NCI-H146 (cell line): ENCODE data around the gene RNF151.

Experiments
- DNase-seq: peaks from one replicate; lab custom pipeline; 2025; lab: John Stamatoyannopoulos, UW

The RNF151 gene

GRCh38 chr16:1991588-1991947 lies 24.9 kb downstream of the RNF151 start:
- no peak for DNase-seq

GRCh38 chr16:1991948-1992703 lies 25.5 kb downstream of the RNF151 start:
- DNase-seq: no peak

GRCh38 chr16:1992704-1993317 lies 26.2 kb downstream of the RNF151 start:
- no peak for DNase-seq

GRCh38 chr16:1993731-1994131 lies 27.1 kb downstream of the RNF151 start:
- DNase-seq: no peak

- no peak for DNase-seq
These were observed 31.1 kb downstream of the RNF151 start for GRCh38 chr16:1997494-1998359.

- no peak for DNase-seq
These were observed 31.7 kb downstream of the RNF151 start for GRCh38 chr16:1998360-1998835.

- no peak for DNase-seq
These were observed 32.5 kb downstream of the RNF151 start for GRCh38 chr16:1998852-1999801.

GRCh38 chr16:1999866-2000514 lies 33.3 kb downstream of the RNF151 start:
- no peak for DNase-seq

GRCh38 chr16:2001035-2001434 lies 34.4 kb downstream of the RNF151 start:
- DNase-seq: no peak

- no peak for DNase-seq
These were observed 35.0 kb downstream of the RNF151 start for GRCh38 chr16:2001456-2002355.

GRCh38 chr16:2002406-2003230 lies 36.0 kb downstream of the RNF151 start:
- no peak for DNase-seq

GRCh38 chr16:2003231-2003826 lies 36.7 kb downstream of the RNF151 start:
- no peak for DNase-seq

- DNase-seq: peak; percentile 97
These were observed 37.4 kb downstream of the RNF151 start for GRCh38 chr16:2003827-2004641.

GRCh38 chr16:2004795-2005517 lies 38.3 kb downstream of the RNF151 start:
- DNase-seq: no peak

- no peak for DNase-seq
These were observed 39.0 kb downstream of the RNF151 start for GRCh38 chr16:2005646-2006045.

GRCh38 chr16:2006317-2006716 lies 39.7 kb downstream of the RNF151 start:
- no peak for DNase-seq
